ENCODE measurements around the gene SLC41A2.

The SLC41A2 gene

GRCh38 chr12:104925501-104925900, 32.6 kb downstream of the SLC41A2 start:
- no peak overlapping the region for H3K4me3 ChIP-seq (ENCODE audit: low read depth in 1 of 2, low read length in 1 of 2)
- TF ChIP-seq CTCF (IDR thresholded peaks at IDR 0.05), result no peak
- no peaks in the 10 kb centered on the region for H3K9me3 ChIP-seq
- no peaks in the 10 kb centered on the region for H3K4me1 ChIP-seq (ENCODE audit: control insufficient read depth in 1 of 2, insufficient read depth in 1 of 2, low read depth in 1 of 2, low read length in 1 of 2)
- no peaks in the 10 kb centered on the region for H3K27me3 ChIP-seq
- H3K27ac ChIP-seq, result no peak overlapping the region
- no peaks in the 10 kb centered on the region for H3K36me3 ChIP-seq

GRCh38 chr12:104921340-104921739, 36.8 kb downstream of the SLC41A2 start:
- Histone ChIP-seq H3K9me3 (no peaks in the 10 kb centered on the region), H3K4me1 (ENCODE audit: control insufficient read depth in 1 of 2, insufficient read depth in 1 of 2, low read depth in 1 of 2, low read length in 1 of 2) (no peaks in the 10 kb centered on the region), H3K27me3 (no peaks in the 10 kb centered on the region), H3K27ac (no peak overlapping the region), H3K4me3 (ENCODE audit: low read depth in 1 of 2, low read length in 1 of 2) (no peak overlapping the region), H3K36me3 (no peaks in the 10 kb centered on the region)
- TF ChIP-seq CTCF (IDR thresholded peaks at IDR 0.05), result no peak

GRCh38 chr12:104911942-104912341, 46.1 kb downstream of the SLC41A2 start:
- H3K4me3 ChIP-seq (ENCODE audit: low read depth in 1 of 2, low read length in 1 of 2), result no peak overlapping the region
- H3K4me1 ChIP-seq (ENCODE audit: control insufficient read depth in 1 of 2, insufficient read depth in 1 of 2, low read depth in 1 of 2, low read length in 1 of 2), result no peaks in the 10 kb centered on the region
- H3K27ac ChIP-seq, result no peak overlapping the region
- no peaks in the 10 kb centered on the region for H3K36me3 ChIP-seq
- no peak for TF ChIP-seq CTCF (IDR thresholded peaks at IDR 0.05)
- H3K9me3 ChIP-seq, result no peaks in the 10 kb centered on the region
- no peaks in the 10 kb centered on the region for H3K27me3 ChIP-seq

- H3K27ac ChIP-seq, result no peak overlapping the region
Measured at GRCh38 chr12:104910196-104910840, 47.8 kb downstream of the SLC41A2 start.

GRCh38 chr12:104909761-104910160, 48.3 kb downstream of the SLC41A2 start:
- no peak for TF ChIP-seq CTCF (IDR thresholded peaks at IDR 0.05)
- Histone ChIP-seq H3K27ac (no peak overlapping the region), H3K36me3 (no peaks in the 10 kb centered on the region), H3K9me3 (no peaks in the 10 kb centered on the region), H3K4me3 (ENCODE audit: low read depth in 1 of 2, low read length in 1 of 2) (no peak overlapping the region), H3K27me3 (no peaks in the 10 kb centered on the region), H3K4me1 (ENCODE audit: control insufficient read depth in 1 of 2, insufficient read depth in 1 of 2, low read depth in 1 of 2, low read length in 1 of 2) (no peaks in the 10 kb centered on the region)

More at GRCh38 chr12:104910196-104910840, 47.8 kb downstream of the SLC41A2 start:
- Histone ChIP-seq H3K27me3 (no peaks in the 10 kb centered on the region), H3K9me3 (no peaks in the 10 kb centered on the region), H3K36me3 (no peaks in the 10 kb centered on the region), H3K4me3 (ENCODE audit: low read depth in 1 of 2, low read length in 1 of 2) (no peak overlapping the region), H3K4me1 (ENCODE audit: control insufficient read depth in 1 of 2, insufficient read depth in 1 of 2, low read depth in 1 of 2, low read length in 1 of 2) (no peaks in the 10 kb centered on the region)
- no peak for TF ChIP-seq CTCF (IDR thresholded peaks at IDR 0.05)
